ENCODE results near the gene TRPM2.
A peak's percentile ranks its signal among the peaks of the same experiment; 100 is the strongest.

TRPM2 gene

GRCh38 chr21:44322621-44323325 lies 30.6 kb upstream of the TRPM2 start:
- no peak for DNase-seq (ENCODE audit: low read depth)

GRCh38 chr21:44323591-44323990 lies 29.8 kb upstream of the TRPM2 start:
- no peak for DNase-seq (ENCODE audit: low read depth)

- no peak for DNase-seq (ENCODE audit: low read depth)
These were observed 29.1 kb upstream of the TRPM2 start for GRCh38 chr21:44324106-44324853.

- DNase-seq (ENCODE audit: low read depth), result no peak
These were observed 28.6 kb upstream of the TRPM2 start for GRCh38 chr21:44324854-44325107.

- DNase-seq (ENCODE audit: low read depth), result no peak
These were observed 27.8 kb upstream of the TRPM2 start for GRCh38 chr21:44325386-44326271.

GRCh38 chr21:44326272-44326647 lies 27.2 kb upstream of the TRPM2 start:
- no peak for DNase-seq (ENCODE audit: low read depth)

- no peak for DNase-seq (ENCODE audit: low read depth)
These were observed 26.5 kb upstream of the TRPM2 start for GRCh38 chr21:44326716-44327602.

GRCh38 chr21:44327603-44327974 lies 25.8 kb upstream of the TRPM2 start:
- no peak for DNase-seq (ENCODE audit: low read depth)

GRCh38 chr21:44328242-44328895 lies 25.1 kb upstream of the TRPM2 start:
- DNase-seq (ENCODE audit: low read depth), result no peak

- no peak for DNase-seq (ENCODE audit: low read depth)
These were observed 24.1 kb upstream of the TRPM2 start for GRCh38 chr21:44329086-44329889.

- DNase-seq (ENCODE audit: low read depth), result no peak
These were observed 23.3 kb upstream of the TRPM2 start for GRCh38 chr21:44329971-44330681.

GRCh38 chr21:44330698-44331097 lies 22.7 kb upstream of the TRPM2 start:
- no peak for DNase-seq (ENCODE audit: low read depth)

GRCh38 chr21:44331209-44331608 lies 22.2 kb upstream of the TRPM2 start:
- no peak for DNase-seq (ENCODE audit: low read depth)

- peak; percentile 31 for DNase-seq (ENCODE audit: low read depth)
These were observed 21.6 kb upstream of the TRPM2 start for GRCh38 chr21:44331650-44332307.

GRCh38 chr21:44332383-44332782 lies 21.0 kb upstream of the TRPM2 start:
- no peak for DNase-seq (ENCODE audit: low read depth)

- no peak for DNase-seq (ENCODE audit: low read depth)
These were observed 20.5 kb upstream of the TRPM2 start for GRCh38 chr21:44332965-44333364.

GRCh38 chr21:44333509-44334328 lies 19.7 kb upstream of the TRPM2 start:
- no peak for DNase-seq (ENCODE audit: low read depth)

- DNase-seq (ENCODE audit: low read depth), result no peak
These were observed 18.9 kb upstream of the TRPM2 start for GRCh38 chr21:44334329-44335030.

Measured in fibroblast of gingiva (primary cell).